Lower leg skin (tissue), 4 donors: Measurements from ENCODE around the gene BNC1. TPM values are rescaled to one million over a fixed set of nuclear protein-coding genes. Genes with fewer than 3 reads are reported as not detected.

Experiments used
- DNase-seq, 2 donors: peaks; one replicate each; pipeline ENCODE4 v3.0.0-alpha.2; 2019; ENCODE audit warnings: low spot score in 2 of 2
- H3K4me3 ChIP-seq: fragments of 200-600 bp; sonication (generic); 2 replicates; pipeline ENCODE4 v1.5.1; 2017; ENCODE audit warnings: mild to moderate bottlenecking, low read depth; ENCODE audit not compliant: poor library complexity, severe bottlenecking
- CTCF ChIP-seq, 3 donors: fragments of 450-650 bp; IDR thresholded peaks; one replicate each; pipeline ENCODE4 v1.5.1; 2016; ENCODE audit warnings: antibody characterized with exemption in 3 of 3, mild to moderate bottlenecking in 3 of 3, moderate library complexity in 2 of 3
- POLR2A ChIP-seq, 2 donors: fragments of 450-650 bp; IDR thresholded peaks; one replicate each; pipeline ENCODE4 v1.6.1; 2016 to 2017; ENCODE audit warnings: antibody characterized with exemption in 2 of 2, mild to moderate bottlenecking in 1 of 2, moderate library complexity in 1 of 2
- WGBS, 2 donors: methylation state at CpG; one replicate each; pipeline ENCODE4 v1.1.5; 2018; 5-methylcytosine and 5-hydroxymethylcytosine counted together
- intact Hi-C: fragments of 100-400 bp; cut with DNase I; formaldehyde crosslinking; loops from one replicate; pipeline ENCODE4 v1.15.0; 2023; ENCODE audit warnings: low total_unique reads
- total RNA-seq, 4 donors: library from RNA; depleted of rRNA; stranded (reverse); fragments of >200 nt; gene quantifications; one replicate each; pipeline ENCODE4 v1.1.0, GENCODE V29; 2016

The BNC1 gene
- total RNA-seq, 4 donors from 2014 or later, result 26.2 to 31.6 (median 28.8) TPM

GRCh38 chr15:83312071-83312470, 27.6 kb upstream of the BNC1 start:
- H3K4me3 ChIP-seq, result no peak overlapping the region
- intact Hi-C loops, result no loop called here
- WGBS, 2 donors, result 36 to 41% methylated on average over 1 of the region's 1 CpG
- DNase-seq, result peak in 1 of 2 donors; percentile 36
- no peak for TF ChIP-seq CTCF (IDR thresholded peaks at IDR 0.05)
- TF ChIP-seq POLR2A (IDR thresholded peaks at IDR 0.05), result no peak

GRCh38 chr15:83310521-83311456, 26.3 kb upstream of the BNC1 start:
- peak in 1 of 2 donors; percentile 8 for DNase-seq
- TF ChIP-seq POLR2A (IDR thresholded peaks at IDR 0.05), result no peak
- TF ChIP-seq CTCF (IDR thresholded peaks at IDR 0.05), result no peak
- no peak overlapping the region for H3K4me3 ChIP-seq
- intact Hi-C loops, result no loop called here
- WGBS, 2 donors, result 25% methylated on average over 5 of the region's 5 CpGs

GRCh38 chr15:83308671-83309070, 24.2 kb upstream of the BNC1 start:
- no peak for TF ChIP-seq CTCF (IDR thresholded peaks at IDR 0.05)
- H3K4me3 ChIP-seq, result no peak overlapping the region
- WGBS, 2 donors, result 94 to 95% methylated on average over 5 of the region's 5 CpGs
- intact Hi-C loops, result no loop called here
- DNase-seq, result peak in 1 of 2 donors; percentile 9

- WGBS, 2 donors, result 83 to 86% methylated on average over 3 of the region's 3 CpGs
- intact Hi-C loops, result no loop called here
- no peak for DNase-seq
- no peak for TF ChIP-seq POLR2A (IDR thresholded peaks at IDR 0.05)
- TF ChIP-seq CTCF (IDR thresholded peaks at IDR 0.05), result no peak
- no peak overlapping the region for H3K4me3 ChIP-seq
These were observed 22.1 kb upstream of the BNC1 start for GRCh38 chr15:83306561-83306960.

GRCh38 chr15:83305704-83306291, 21.3 kb upstream of the BNC1 start:
- DNase-seq, result peak in 1 of 2 donors; percentile 53
- H3K4me3 ChIP-seq, result no peak overlapping the region
- TF ChIP-seq POLR2A (IDR thresholded peaks at IDR 0.05) (no peak), CTCF (IDR thresholded peaks at IDR 0.05) (no peak)
- 31 to 37% methylated on average over 11 of the region's 11 CpGs for WGBS, 2 donors
- intact Hi-C loops, result no loop called here
